ENCODE results near the gene KIF18A.
"Not testable (repeated sequence)": the region's sequence is repeated elsewhere in the genome, so short reads cannot be mapped to it uniquely, and the experiment has no call there.

The KIF18A gene

GRCh38 chr11:28106353-28107043 is 1.5 kb downstream of the KIF18A start:
- DNase-seq (ENCODE audit: low read depth, low spot score) = no peak

GRCh38 chr11:28105869-28106268 is 2.1 kb downstream of the KIF18A start:
- DNase-seq (ENCODE audit: low read depth, low spot score) = no peak

GRCh38 chr11:28104984-28105383 is 3.0 kb downstream of the KIF18A start:
- no peak for DNase-seq (ENCODE audit: low read depth, low spot score)

- DNase-seq (ENCODE audit: low read depth, low spot score) = no peak
These were observed 3.5 kb downstream of the KIF18A start for GRCh38 chr11:28104425-28104824.

GRCh38 chr11:28102300-28102699 is 5.7 kb downstream of the KIF18A start:
- DNase-seq (ENCODE audit: low read depth, low spot score) = not testable (repeated sequence)

GRCh38 chr11:28100665-28101064 is 7.3 kb downstream of the KIF18A start:
- no peak for DNase-seq (ENCODE audit: low read depth, low spot score)

GRCh38 chr11:28099715-28100114 is 8.2 kb downstream of the KIF18A start:
- DNase-seq (ENCODE audit: low read depth, low spot score) = no peak

- DNase-seq (ENCODE audit: low read depth, low spot score) = no peak
These were observed 9.7 kb downstream of the KIF18A start for GRCh38 chr11:28098257-28098656.

- DNase-seq (ENCODE audit: low read depth, low spot score) = no peak
These were observed 15.2 kb downstream of the KIF18A start for GRCh38 chr11:28092786-28093185.

- DNase-seq (ENCODE audit: low read depth, low spot score) = no peak
These were observed 17.8 kb downstream of the KIF18A start for GRCh38 chr11:28090052-28090749.

- no peak for DNase-seq (ENCODE audit: low read depth, low spot score)
These were observed 18.6 kb downstream of the KIF18A start for GRCh38 chr11:28089378-28089777.

GRCh38 chr11:28087693-28088092 is 20.3 kb downstream of the KIF18A start:
- DNase-seq (ENCODE audit: low read depth, low spot score) = not testable (repeated sequence)

GRCh38 chr11:28087192-28087591 is 20.8 kb downstream of the KIF18A start:
- not testable (repeated sequence) for DNase-seq (ENCODE audit: low read depth, low spot score)

GRCh38 chr11:28086569-28086968 is 21.4 kb downstream of the KIF18A start:
- DNase-seq (ENCODE audit: low read depth, low spot score) = no peak

- DNase-seq (ENCODE audit: low read depth, low spot score) = no peak
These were observed 24.8 kb downstream of the KIF18A start for GRCh38 chr11:28083118-28083517.

GRCh38 chr11:28077521-28077920 is 30.4 kb downstream of the KIF18A start:
- DNase-seq (ENCODE audit: low read depth, low spot score) = no peak

- no peak for DNase-seq (ENCODE audit: low read depth, low spot score)
These were observed 35.6 kb downstream of the KIF18A start for GRCh38 chr11:28072321-28072720.

- DNase-seq (ENCODE audit: low read depth, low spot score) = no peak
These were observed 36.7 kb downstream of the KIF18A start for GRCh38 chr11:28071305-28071704.

- no peak for DNase-seq (ENCODE audit: low read depth, low spot score)
These were observed 49.6 kb downstream of the KIF18A start for GRCh38 chr11:28058333-28058732.

- DNase-seq (ENCODE audit: low read depth, low spot score) = no peak
These were observed 53.1 kb downstream of the KIF18A start for GRCh38 chr11:28054821-28055220.

GRCh38 chr11:28049338-28050216 is 58.4 kb downstream of the KIF18A start:
- DNase-seq (ENCODE audit: low read depth, low spot score) = no peak

- no peak for DNase-seq (ENCODE audit: low read depth, low spot score)
These were observed 59.1 kb downstream of the KIF18A start for GRCh38 chr11:28048812-28049211.
